ENCODE measurements around the gene FNDC11.
A peak's percentile ranks its signal among the peaks of the same experiment; 100 is the strongest.
"Not testable (repeated sequence)": the region's sequence is repeated elsewhere in the genome, so short reads cannot be mapped to it uniquely, and the experiment has no call there.

The FNDC11 gene

GRCh38 chr20:63566395-63567135, 12.6 kb downstream of the FNDC11 start:
- DNase-seq (ENCODE audit: low read depth in 2 of 2): no peak

DNA sequence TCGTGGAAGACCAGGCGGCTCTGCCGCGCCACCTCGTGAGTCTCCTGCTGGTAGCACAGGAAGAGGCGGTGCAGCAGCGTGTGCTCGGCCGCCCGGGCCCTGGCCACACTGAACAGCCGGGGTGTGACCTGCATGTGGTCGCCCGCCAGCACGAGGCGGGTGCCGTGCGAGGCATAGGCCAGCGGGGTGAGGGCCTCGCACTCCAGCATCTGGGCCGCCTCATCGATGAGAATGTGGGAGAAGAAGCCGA, 13.1 kb downstream of the FNDC11 start:
- no peak for DNase-seq (ENCODE audit: low read depth in 2 of 2)

DNA sequence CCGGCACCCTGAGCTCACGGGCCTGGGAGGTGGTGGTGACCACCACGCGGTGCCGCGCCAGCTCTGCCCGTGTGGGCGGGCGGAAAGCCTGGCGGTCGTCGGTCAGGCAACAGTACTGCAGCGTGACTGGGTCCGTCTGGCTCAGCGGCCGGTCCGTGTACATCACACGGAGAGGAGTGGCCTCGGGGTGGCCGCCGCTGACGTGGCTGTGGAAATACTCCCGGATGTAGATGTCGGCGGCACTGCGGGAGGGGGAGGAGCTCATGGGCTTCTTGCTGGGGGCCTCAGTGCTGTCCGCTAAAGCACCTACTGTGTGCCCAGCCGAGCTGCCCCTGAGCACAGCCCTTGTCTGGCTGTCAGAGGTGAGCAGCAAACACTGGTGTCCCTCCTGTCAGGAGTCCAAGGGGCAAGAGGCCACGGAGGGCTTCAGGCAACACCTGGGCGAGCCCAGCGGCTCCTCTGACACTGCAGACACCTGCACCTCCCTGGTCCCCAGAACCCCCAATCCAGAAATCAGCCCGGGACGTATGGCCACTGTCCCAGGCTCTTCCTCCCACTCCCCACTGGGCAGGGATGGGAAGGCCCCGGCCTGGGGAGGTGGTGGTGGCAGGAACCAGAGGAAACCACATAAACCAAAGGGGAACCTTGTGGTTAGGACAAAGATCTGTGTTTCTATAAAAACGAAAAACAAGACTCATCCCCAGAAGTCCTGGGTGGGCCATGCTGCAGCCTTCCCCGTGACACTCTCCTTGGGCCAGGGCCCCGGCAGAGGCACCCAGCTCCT, 13.6 kb downstream of the FNDC11 start:
- DNase-seq (ENCODE audit: low read depth in 2 of 2): peak in 1 of 2 donors; percentile 40

DNA sequence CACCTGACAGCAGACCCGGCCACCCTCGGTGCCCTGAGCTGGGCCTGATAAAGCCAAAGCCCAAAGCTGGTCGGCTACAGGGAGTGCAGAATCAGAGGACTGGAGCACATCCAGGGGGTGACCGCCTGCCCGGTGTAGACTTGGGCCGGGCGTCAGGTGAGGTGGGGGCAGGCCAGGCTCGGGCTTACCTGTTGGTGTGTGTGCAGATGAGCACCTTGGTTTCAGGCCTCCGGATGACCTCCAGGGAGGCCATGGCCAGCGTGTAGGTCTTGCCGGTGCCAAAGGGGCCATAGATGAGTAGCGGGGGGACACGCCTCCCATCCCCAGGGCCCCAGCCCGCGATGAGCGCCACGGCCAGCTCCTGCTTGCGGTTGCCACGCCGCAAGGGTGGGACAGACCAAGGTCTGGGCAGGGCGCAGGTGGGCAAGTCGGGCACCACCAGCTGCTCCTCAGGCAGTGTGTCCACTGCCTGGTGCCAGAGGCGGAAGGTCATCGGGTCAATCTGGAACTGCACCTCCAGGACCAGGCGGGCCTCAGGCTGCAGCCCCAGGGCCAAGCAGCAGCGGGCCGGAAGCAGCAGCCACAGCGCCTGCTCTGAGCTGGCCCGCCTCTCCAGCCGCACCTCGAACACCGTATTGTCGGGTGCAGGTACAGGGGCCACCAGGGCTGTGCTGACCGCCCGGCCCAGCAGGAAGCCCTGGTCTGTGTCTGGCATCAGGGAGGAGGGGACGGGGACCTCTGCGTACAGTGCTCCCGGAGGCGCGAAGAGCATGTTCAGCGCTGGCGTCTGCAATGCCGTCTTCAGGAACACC, 14.4 kb downstream of the FNDC11 start:
- no peak for DNase-seq (ENCODE audit: low read depth in 2 of 2)

DNA sequence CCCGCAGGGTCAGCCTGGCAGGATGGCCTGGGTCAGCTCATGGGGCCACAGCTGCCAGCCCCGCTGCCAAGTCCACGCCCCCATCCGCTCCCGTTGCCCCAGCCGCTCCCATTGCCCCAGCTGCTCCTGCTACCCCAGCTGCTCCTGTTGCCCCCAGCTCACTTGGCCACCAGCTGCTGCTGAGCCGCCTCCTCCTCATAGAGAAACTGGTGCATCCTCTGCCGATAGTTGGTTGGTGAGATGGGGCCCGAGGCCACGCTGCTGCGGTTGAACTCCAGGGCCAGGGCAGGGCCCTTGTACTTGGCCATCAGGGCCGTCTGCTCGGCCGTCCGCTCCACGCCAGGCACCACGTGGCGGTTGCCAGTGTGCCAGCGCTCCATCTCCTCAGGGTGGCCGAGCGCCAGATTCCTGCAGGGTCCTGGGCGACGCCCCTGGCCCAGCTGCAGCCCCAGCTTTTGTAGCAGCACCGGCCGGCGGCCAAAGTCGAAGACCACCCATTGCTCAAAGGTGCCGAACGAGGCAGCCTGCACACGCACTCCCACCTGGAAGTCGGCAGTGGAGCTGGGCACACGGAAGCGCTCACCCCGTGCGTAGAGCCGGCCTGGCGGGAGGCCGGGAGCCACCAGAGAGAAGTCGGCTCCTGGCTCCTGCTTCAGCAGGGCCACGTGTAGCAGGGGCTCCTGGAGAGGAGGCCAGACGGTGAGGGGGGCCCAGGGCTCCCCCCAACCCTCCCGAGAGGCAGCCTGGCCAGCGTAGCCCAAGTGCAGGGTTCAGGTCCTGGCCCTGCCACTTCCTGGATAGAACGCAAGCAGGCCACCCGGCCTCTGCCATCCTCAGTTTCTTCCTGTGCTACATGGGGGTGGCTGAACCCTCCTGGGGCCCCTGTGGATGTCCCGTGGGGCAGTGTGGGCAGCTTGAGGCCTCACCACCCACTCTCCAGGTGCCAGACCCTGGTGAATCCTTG, 15.3 kb downstream of the FNDC11 start:
- DNase-seq (ENCODE audit: low read depth in 2 of 2): no peak

GRCh38 chr20:63570281-63571086, 16.5 kb downstream of the FNDC11 start:
- no peak for DNase-seq (ENCODE audit: low read depth in 2 of 2)

DNA sequence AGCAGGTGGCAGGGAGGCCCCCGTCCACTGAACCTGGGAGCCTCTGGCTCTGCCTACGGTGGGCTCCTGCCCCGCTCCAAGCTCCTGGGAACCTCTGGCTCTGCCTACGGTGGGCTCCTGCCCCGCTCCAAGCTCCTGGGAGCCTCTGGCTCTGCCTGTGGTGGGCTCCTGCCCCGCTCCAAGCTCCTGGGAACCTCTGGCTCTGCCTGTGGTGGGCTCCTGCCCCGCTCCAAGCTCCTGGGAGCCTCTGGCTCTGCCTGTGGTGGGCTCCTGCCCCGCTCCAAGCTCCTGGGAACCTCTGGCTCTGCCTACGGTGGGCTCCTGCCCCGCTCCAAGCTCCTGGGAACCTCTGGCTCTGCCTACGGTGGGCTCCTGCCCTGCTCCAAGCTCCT, 17.1 kb downstream of the FNDC11 start:
- not testable (repeated sequence) for DNase-seq (ENCODE audit: low read depth in 2 of 2)

DNA sequence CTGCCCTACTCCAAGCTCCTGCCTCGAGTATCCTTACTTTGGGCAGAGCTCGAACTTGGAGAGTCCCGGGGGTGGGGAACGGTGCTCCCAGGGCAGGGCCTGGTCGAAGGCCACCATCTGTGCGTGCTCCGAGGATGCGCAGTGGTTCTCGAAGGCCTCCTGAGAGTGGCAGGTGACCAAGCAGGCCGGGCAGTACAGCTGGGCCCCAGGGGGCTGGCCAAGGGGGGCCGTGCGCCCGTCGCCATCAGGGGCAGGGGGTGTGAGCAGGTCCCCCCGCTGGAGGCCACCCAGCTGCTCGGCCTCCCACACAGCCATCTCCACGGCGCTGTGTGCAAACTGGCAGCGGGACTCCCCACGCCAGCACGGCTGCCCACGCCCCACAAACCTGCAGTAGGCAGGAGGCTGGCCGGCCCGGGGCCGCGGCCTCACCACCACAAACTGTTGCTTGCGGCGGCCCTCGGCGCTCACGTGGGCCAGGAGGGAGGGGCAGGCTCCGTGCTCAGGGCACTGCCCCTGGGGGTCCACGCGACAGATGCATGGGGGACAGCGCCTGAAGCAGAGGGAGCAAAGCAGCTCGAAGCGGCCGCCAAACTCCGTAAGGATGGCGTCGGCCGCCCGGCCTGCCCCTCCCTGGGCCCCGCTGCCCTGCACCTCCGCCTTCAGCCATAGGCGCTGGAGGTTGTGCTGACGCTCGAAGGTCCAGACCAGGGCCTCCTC, 18.3 kb downstream of the FNDC11 start:
- DNase-seq (ENCODE audit: low read depth in 2 of 2): no peak

DNA sequence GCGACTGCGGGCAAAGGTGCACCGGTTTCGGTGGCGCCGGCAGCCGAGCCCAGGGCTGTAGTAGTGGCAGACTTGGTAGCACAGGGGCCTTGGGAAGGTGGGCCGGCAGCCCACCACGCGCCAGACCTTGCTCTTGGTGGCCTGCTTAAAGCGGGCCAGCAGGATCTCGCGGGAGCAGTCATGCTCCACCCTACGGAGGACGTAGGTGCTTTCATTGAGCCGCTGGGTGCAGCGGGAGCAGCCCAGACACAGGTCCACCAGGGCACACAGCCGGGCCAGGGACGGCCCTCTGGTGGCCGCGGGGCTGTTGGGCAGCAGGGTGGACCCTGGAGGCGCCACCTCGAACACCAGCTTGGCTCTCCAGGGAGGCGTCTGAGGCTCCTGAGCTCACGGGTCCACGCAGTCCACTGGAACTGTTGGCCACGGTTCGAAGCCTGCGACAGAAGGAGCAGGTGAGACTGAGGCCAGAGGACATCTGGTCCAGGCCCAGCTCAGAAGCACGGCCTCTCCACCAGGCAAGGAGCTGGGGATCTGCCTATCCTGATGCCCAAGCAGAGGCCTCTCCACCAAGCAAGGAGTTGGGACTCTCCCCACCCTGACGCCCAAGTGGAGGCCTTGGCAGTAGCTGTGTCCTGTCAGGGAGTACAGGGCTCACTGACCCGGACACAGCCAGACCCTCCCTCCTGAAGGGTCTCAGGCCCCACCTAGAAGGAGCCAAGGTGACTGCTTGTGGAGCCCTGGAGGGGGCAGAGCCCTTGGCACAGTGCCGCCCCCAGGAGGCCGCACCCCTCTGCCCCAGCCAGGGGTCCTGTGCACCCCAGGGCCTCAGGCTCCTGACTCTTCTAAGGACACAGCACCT, 19.1 kb downstream of the FNDC11 start:
- DNase-seq (ENCODE audit: low read depth in 2 of 2): no peak

DNA sequence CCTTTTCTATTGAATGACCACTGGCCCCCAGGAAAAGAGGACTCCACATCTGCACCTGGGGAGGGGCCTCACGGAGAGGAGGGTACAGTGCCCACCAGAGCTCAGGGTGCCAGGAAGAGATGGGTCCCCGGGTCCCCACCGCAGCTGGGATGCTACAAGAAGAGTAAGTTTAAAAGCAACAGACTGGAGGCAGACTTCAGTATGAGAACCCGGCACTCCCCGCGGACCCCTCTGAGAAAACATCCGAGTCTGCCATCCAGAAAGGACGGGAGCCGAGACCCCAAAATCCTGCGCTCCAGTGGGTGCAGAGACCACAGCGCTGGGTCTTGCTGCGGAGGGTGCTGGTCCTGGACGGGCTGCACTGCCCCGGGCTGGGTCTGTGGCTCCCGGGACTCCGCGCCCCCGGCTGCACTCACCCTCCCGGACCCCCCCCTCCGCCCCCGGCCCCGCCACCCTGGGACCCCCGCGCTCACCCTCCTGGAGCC, 19.7 kb downstream of the FNDC11 start:
- DNase-seq (ENCODE audit: low read depth in 2 of 2): no peak

- peak; percentile 48 to 58 for DNase-seq (ENCODE audit: low read depth in 2 of 2)
Observed at GRCh38 chr20:63574156-63574828, 20.3 kb downstream of the FNDC11 start, which contains the start of gene HELZ2. HELZ2 (minus strand) TSS chr20:63574239; CDS start chr20:63572385, 1,854 bp downstream.

DNA sequence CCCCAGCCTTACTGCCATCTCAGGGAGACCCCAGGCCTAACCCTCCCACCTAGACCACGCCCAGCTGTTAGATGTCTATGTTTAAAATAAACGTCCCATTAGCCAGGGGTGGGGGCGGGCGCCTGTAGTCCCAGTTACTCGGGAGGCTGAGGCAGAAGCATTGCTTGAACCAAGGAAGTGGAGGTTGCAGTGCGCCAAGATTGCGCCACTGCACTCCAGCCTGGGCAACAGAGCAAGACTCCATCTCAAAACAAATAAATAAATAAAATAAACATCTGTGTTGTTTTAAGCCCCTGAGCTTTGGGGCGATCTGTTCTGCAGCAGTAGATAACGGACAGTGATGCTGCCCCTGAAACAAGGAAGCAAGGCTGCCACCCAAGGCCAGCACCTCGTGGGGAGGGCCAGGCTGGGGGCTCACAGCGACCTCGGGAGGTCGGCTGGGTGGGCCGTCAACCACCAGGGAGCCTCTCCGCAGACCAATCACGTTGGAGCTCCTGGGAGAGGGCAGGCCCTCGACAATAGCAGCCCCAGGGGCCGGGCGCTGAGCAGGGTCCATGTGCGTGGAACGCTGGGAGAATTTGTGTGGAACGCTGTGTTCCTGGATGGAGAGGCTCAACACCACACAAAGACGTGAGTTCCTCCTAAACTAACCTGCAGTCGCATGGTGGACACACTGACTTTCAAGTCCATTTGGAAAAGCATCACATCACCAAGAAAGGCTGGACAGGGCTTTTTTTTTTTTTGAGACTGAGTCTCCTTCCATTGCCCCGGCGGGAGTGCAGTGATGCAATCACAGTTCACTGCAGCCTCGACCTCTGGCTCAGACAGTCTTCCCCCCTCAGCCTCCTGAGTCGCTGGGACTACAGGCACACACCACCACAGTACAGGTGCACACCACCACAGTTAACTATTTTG, 21.1 kb downstream of the FNDC11 start:
- DNase-seq (ENCODE audit: low read depth in 2 of 2): no peak

DNA sequence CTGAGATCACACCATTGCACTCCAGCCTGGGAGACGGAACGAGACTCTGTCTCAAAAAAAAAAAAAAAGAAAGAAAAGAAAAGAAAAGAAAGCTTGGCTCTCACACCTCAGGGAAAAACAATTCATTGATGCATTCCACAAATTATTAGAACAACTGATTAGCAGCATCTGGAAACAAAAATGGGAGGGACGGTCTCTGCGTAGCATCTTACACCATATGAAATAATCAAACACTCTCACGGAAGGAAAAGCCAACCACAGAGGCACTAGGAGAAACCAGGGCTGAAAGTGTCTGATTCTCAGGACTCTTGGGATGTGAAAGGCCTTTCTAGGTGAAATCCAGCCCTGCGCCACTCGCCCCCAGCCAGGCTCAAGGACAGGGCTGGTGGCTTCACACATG, 22.4 kb downstream of the FNDC11 start:
- no peak for DNase-seq (ENCODE audit: low read depth in 2 of 2)

DNA sequence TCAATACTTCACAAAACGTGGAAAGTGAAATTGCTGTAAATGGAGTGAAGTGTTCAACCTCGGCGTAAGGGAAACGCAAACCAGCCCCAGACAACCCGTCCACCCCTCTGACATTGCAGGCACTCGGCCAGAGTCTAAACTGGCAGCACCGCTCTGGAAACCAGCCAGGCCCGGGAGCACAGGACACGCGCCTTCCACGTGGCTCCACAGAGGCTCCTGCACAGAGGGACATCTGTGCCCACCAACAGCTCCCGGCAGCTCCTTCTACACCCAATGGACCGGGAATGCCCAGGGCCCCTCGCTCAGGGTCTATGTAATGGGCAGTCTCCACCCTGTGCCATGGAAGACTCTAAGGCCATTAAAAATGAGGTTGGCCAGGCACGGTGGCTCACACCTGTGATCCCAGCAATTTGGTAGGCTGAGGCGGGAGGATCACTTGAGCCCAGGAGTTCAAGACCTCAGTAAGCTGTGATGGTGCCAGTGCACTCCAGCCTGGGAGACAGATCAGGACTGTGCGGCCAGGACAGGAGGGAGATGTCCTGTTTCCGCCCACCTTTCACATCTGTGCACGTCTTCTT, 23.4 kb downstream of the FNDC11 start:
- DNase-seq (ENCODE audit: low read depth in 2 of 2): no peak

GRCh38 chr20:63578224-63579016, 24.5 kb downstream of the FNDC11 start:
- no peak for DNase-seq (ENCODE audit: low read depth in 2 of 2)

Data from activated CD8-positive, alpha-beta memory T cell treated with anti-CD3 and anti-CD28 coated beads for 4 hours (primary cell).